Neural cell (in vitro differentiated cells): Measurements from ENCODE around the gene HIPK4. TPM values are rescaled to one million over a fixed set of nuclear protein-coding genes. Genes with fewer than 3 reads are reported as not detected.
"Not testable (repeated sequence)": the region's sequence is repeated elsewhere in the genome, so short reads cannot be mapped to it uniquely, and the experiment has no call there.

Experiments
- H2AFZ ChIP-seq: fragments of 200-600, 300-800 bp; sonication (generic), shearing (Covaris generic); 2 replicates; pipeline ENCODE4 v1.6.0; 2014; ENCODE audit warnings: low read depth, mild to moderate bottlenecking, antibody characterized with exemption, low read length, moderate library complexity
- H3F3A ChIP-seq: fragments of 200-600 bp; shearing (Covaris generic); 2 replicates; pipeline ENCODE4 v1.6.1; 2016; ENCODE audit warnings: mild to moderate bottlenecking, moderate library complexity, mixed read lengths, antibody characterized with exemption, low read length; ENCODE audit not compliant: insufficient read depth, poor library complexity, severe bottlenecking
- H3K27ac ChIP-seq: fragments of 200-600, 300-800 bp; sonication (generic), shearing (Covaris generic); 2 replicates; pipeline ENCODE4 v1.5.1; 2014; ENCODE audit warnings: mild to moderate bottlenecking, low read length, moderate library complexity
- H3K27me3 ChIP-seq: fragments of 300-800, 200-600 bp; sonication (generic), shearing (Covaris generic); 2 replicates; pipeline ENCODE4 v1.6.0; 2014; ENCODE audit warnings: mild to moderate bottlenecking, low read depth, low read length, moderate library complexity; ENCODE audit not compliant: insufficient read depth
- H3K36me3 ChIP-seq: fragments of 300-800, 200-600 bp; sonication (generic), shearing (Covaris generic); 2 replicates; pipeline ENCODE4 v1.5.1; 2014; ENCODE audit warnings: mild to moderate bottlenecking, antibody characterized with exemption, low read length, moderate library complexity; ENCODE audit not compliant: insufficient read depth
- H3K4me2 ChIP-seq: fragments of 300-800, 200-600 bp; sonication (generic), shearing (Covaris generic); 2 replicates; pipeline ENCODE4 v1.6.0; 2014; ENCODE audit warnings: mild to moderate bottlenecking, low read length
- H3K4me3 ChIP-seq: fragments of 300-800, 200-600 bp; sonication (generic), shearing (Covaris generic); 2 replicates; pipeline ENCODE4 v1.5.1; 2014; ENCODE audit warnings: mild to moderate bottlenecking, low read length, moderate library complexity
- H3K79me2 ChIP-seq: fragments of 200-600 bp; shearing (Covaris generic); replicated peaks from 2 replicates; pipeline ENCODE4 v1.6.0; 2014; ENCODE audit warnings: mild to moderate bottlenecking, low read length, moderate library complexity; ENCODE audit not compliant: insufficient read depth
- H3K9ac ChIP-seq: fragments of 300-800, 200-600 bp; sonication (generic), shearing (Covaris generic); 2 replicates; pipeline ENCODE4 v1.6.1; 2016; ENCODE audit warnings: mild to moderate bottlenecking, low read length, mixed read lengths
- H3K9me2 ChIP-seq: fragments of 200-600 bp; shearing (Covaris generic); 2 replicates; pipeline ENCODE4 v1.6.1; 2016; ENCODE audit warnings: mild to moderate bottlenecking, low read length, mixed read lengths; ENCODE audit not compliant: insufficient read depth
- H3K9me3 ChIP-seq: fragments of 200-600, 300-800 bp; sonication (generic), shearing (Covaris generic); 2 replicates; pipeline ENCODE4 v1.6.1; 2016; ENCODE audit warnings: mild to moderate bottlenecking, mixed run types, low read length, moderate library complexity, mixed read lengths
- H4K20me1 ChIP-seq: fragments of 200-600 bp; shearing (Covaris generic); 2 replicates; pipeline ENCODE4 v1.6.1; 2016; ENCODE audit warnings: mild to moderate bottlenecking, mixed run types; ENCODE audit not compliant: insufficient read depth
- EP300 ChIP-seq: fragments of 450-650 bp; conservative IDR thresholded peaks from 2 replicates; pipeline ENCODE4 v1.6.1; 2014; ENCODE audit warnings: antibody characterized with exemption, mild to moderate bottlenecking, moderate library complexity; ENCODE audit not compliant: poor library complexity, severe bottlenecking
- EZH2 ChIP-seq: fragments of 200-600, 300-800 bp; shearing (Covaris generic), sonication (generic); IDR thresholded peaks from 2 replicates; pipeline ENCODE4 v1.6.1; 2014; ENCODE audit warnings: antibody characterized with exemption, low read length, borderline replicate concordance, mild to moderate bottlenecking; ENCODE audit not compliant: insufficient read depth, poor library complexity, severe bottlenecking
- MXI1 ChIP-seq: fragments of 450-650 bp; conservative IDR thresholded peaks from 2 replicates; pipeline ENCODE4 v1.6.1; 2014; ENCODE audit warnings: antibody characterized with exemption, mild to moderate bottlenecking; ENCODE audit not compliant: poor library complexity, severe bottlenecking
- POLR2AphosphoS5 ChIP-seq: IDR thresholded peaks from 2 replicates; pipeline ENCODE4 v1.6.1; 2012
- RAD21 ChIP-seq: fragments of 450-650 bp; conservative IDR thresholded peaks from 2 replicates; pipeline ENCODE4 v1.6.1; 2014; ENCODE audit warnings: antibody characterized with exemption, mild to moderate bottlenecking, moderate library complexity
- SMC3 ChIP-seq: fragments of 450-650 bp; conservative IDR thresholded peaks from 2 replicates; pipeline ENCODE4 v1.6.1; 2014; ENCODE audit warnings: antibody characterized with exemption, mild to moderate bottlenecking, moderate library complexity; ENCODE audit not compliant: poor library complexity
- TAF1 ChIP-seq: IDR thresholded peaks from 2 replicates; pipeline ENCODE4 v1.6.1; 2012; ENCODE audit warnings: low read depth
- polyA plus RNA-seq: library from polyadenylated mRNA; depleted of rRNA; stranded (reverse); fragments of >200 nt; gene quantifications from 2 replicates; pipeline ENCODE4 v1.2.3, GENCODE V29; 2014
- TF ChIP-seq, protein P1 (sequence below): IDR thresholded peaks from 2 replicates; pipeline ENCODE4 v1.6.1; 2012; ENCODE audit warnings: borderline replicate concordance
- TF ChIP-seq, protein P2 (sequence below): fragments of 450-650 bp; IDR thresholded peaks from 2 replicates; pipeline ENCODE4 v1.5.1; 2014; ENCODE audit warnings: antibody characterized with exemption, mild to moderate bottlenecking, moderate library complexity; ENCODE audit not compliant: poor library complexity, severe bottlenecking

Gene HIPK4
- polyA plus RNA-seq, 1 donor from 2014 or later = not detected

DNA sequence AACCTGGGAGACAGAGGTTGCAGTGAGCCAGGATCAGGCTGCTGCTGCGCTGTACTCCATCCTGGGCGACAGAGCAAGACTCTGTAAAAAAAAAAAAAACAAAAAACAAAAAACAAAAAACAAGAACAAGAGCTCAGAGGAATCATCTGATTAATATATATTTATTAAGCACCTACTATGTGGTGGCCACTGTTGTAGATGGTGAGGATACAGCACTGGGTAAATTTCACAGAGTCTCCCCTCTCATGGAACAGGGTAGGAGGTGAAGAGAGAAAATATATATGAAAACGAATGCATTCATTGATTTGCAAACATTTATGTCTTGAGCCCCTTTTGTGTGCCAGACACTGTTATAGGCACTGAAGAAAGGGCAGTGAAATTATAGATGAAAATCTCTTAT is 41.7 kb upstream of the HIPK4 start:
- Histone ChIP-seq H3K4me2 (no peak overlapping the region), H3K9me3 (no peaks in the 10 kb centered on the region), H3K36me3 (no peaks in the 10 kb centered on the region), H3K27ac (no peak overlapping the region), H3K27me3 (no peaks in the 10 kb centered on the region), H3K9ac (no peak overlapping the region), H3F3A (no peaks in the 10 kb centered on the region), H4K20me1 (no peaks in the 10 kb centered on the region), H3K4me3 (no peak overlapping the region), H3K79me2 (no peaks in the 10 kb centered on the region), H3K9me2 (no peaks in the 10 kb centered on the region), H2AFZ (no peak overlapping the region)
- TF ChIP-seq RAD21 (no peak), EP300 (no peak), SMC3 (no peak), EZH2 (no peak), MXI1 (no peak), TAF1 (no peak), POLR2AphosphoS5 (no peak)
- TF ChIP-seq, protein P1, sequence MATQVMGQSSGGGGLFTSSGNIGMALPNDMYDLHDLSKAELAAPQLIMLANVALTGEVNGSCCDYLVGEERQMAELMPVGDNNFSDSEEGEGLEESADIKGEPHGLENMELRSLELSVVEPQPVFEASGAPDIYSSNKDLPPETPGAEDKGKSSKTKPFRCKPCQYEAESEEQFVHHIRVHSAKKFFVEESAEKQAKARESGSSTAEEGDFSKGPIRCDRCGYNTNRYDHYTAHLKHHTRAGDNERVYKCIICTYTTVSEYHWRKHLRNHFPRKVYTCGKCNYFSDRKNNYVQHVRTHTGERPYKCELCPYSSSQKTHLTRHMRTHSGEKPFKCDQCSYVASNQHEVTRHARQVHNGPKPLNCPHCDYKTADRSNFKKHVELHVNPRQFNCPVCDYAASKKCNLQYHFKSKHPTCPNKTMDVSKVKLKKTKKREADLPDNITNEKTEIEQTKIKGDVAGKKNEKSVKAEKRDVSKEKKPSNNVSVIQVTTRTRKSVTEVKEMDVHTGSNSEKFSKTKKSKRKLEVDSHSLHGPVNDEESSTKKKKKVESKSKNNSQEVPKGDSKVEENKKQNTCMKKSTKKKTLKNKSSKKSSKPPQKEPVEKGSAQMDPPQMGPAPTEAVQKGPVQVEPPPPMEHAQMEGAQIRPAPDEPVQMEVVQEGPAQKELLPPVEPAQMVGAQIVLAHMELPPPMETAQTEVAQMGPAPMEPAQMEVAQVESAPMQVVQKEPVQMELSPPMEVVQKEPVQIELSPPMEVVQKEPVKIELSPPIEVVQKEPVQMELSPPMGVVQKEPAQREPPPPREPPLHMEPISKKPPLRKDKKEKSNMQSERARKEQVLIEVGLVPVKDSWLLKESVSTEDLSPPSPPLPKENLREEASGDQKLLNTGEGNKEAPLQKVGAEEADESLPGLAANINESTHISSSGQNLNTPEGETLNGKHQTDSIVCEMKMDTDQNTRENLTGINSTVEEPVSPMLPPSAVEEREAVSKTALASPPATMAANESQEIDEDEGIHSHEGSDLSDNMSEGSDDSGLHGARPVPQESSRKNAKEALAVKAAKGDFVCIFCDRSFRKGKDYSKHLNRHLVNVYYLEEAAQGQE = no peak
- TF ChIP-seq, protein P2, sequence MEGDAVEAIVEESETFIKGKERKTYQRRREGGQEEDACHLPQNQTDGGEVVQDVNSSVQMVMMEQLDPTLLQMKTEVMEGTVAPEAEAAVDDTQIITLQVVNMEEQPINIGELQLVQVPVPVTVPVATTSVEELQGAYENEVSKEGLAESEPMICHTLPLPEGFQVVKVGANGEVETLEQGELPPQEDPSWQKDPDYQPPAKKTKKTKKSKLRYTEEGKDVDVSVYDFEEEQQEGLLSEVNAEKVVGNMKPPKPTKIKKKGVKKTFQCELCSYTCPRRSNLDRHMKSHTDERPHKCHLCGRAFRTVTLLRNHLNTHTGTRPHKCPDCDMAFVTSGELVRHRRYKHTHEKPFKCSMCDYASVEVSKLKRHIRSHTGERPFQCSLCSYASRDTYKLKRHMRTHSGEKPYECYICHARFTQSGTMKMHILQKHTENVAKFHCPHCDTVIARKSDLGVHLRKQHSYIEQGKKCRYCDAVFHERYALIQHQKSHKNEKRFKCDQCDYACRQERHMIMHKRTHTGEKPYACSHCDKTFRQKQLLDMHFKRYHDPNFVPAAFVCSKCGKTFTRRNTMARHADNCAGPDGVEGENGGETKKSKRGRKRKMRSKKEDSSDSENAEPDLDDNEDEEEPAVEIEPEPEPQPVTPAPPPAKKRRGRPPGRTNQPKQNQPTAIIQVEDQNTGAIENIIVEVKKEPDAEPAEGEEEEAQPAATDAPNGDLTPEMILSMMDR = no peak

DNA sequence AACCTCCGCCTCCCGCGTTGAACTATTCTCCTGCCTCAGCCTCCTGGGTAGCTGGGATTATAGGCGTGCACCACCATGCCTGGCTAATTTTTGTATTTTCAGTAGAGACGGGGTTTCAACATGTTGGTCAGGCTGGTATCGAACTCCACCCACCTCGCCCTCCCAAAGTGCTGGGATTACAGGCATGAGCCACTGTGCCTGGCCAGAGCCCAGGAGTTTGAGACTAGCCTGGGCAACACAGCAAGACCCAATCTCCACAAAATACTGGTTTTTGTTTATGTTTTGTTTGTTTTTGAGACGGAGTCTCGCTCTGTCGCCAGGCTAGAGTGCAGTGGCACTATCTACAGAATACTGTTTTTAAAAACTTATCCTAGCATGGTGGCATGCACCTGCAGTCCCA is 40.3 kb upstream of the HIPK4 start:
- not testable (repeated sequence) for H3K36me3 ChIP-seq, H3K79me2 ChIP-seq, H3F3A ChIP-seq, H3K4me2 ChIP-seq, H3K4me3 ChIP-seq, H3K9me2 ChIP-seq, H2AFZ ChIP-seq, H3K9me3 ChIP-seq, H4K20me1 ChIP-seq, H3K9ac ChIP-seq, H3K27ac ChIP-seq, H3K27me3 ChIP-seq

DNA sequence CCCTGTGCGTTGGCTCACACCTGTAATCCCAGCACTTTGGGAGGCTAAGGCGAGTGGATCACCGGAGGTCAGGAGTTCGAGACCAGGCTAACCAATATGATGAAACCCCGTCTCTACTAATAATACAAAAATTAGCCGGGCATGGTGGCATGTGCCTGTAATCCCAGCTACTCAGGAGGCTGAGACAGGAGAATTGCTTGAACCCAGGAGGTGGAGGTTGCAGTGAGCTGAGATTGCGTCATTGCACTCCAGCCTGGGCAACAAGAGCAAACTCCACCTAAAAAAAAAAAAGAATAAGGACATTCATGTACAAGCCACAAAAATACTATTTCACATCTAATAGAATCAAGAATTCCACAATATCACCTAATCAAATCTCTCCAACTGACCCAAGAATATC is 38.2 kb upstream of the HIPK4 start:
- not testable (repeated sequence) for H3F3A ChIP-seq, H3K36me3 ChIP-seq

More for the DNA sequence above, 38.2 kb upstream of the HIPK4 start:
- not testable (repeated sequence) for H3K9me2 ChIP-seq, H3K9me3 ChIP-seq, H3K79me2 ChIP-seq, H2AFZ ChIP-seq, H4K20me1 ChIP-seq, H3K4me3 ChIP-seq, H3K4me2 ChIP-seq, H3K27ac ChIP-seq, H3K9ac ChIP-seq, H3K27me3 ChIP-seq
